GM21723 (cell line): ENCODE measurements around the gene CNOT10.
"Not testable (repeated sequence)": the region's sequence is repeated elsewhere in the genome, so short reads cannot be mapped to it uniquely, and the experiment has no call there.

ENCODE experiments used
- ATAC-seq: cut with Tn5 transposase; IDR thresholded peaks from one replicate; pipeline ENCODE4 v1.9.1; 2021; ENCODE audit warnings: mild to moderate bottlenecking, moderate library complexity; ENCODE audit not compliant: unreplicated experiment

The CNOT10 gene, protein sequence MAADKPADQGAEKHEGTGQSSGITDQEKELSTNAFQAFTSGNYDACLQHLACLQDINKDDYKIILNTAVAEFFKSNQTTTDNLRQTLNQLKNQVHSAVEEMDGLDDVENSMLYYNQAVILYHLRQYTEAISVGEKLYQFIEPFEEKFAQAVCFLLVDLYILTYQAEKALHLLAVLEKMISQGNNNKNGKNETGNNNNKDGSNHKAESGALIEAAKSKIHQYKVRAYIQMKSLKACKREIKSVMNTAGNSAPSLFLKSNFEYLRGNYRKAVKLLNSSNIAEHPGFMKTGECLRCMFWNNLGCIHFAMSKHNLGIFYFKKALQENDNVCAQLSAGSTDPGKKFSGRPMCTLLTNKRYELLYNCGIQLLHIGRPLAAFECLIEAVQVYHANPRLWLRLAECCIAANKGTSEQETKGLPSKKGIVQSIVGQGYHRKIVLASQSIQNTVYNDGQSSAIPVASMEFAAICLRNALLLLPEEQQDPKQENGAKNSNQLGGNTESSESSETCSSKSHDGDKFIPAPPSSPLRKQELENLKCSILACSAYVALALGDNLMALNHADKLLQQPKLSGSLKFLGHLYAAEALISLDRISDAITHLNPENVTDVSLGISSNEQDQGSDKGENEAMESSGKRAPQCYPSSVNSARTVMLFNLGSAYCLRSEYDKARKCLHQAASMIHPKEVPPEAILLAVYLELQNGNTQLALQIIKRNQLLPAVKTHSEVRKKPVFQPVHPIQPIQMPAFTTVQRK

DNA sequence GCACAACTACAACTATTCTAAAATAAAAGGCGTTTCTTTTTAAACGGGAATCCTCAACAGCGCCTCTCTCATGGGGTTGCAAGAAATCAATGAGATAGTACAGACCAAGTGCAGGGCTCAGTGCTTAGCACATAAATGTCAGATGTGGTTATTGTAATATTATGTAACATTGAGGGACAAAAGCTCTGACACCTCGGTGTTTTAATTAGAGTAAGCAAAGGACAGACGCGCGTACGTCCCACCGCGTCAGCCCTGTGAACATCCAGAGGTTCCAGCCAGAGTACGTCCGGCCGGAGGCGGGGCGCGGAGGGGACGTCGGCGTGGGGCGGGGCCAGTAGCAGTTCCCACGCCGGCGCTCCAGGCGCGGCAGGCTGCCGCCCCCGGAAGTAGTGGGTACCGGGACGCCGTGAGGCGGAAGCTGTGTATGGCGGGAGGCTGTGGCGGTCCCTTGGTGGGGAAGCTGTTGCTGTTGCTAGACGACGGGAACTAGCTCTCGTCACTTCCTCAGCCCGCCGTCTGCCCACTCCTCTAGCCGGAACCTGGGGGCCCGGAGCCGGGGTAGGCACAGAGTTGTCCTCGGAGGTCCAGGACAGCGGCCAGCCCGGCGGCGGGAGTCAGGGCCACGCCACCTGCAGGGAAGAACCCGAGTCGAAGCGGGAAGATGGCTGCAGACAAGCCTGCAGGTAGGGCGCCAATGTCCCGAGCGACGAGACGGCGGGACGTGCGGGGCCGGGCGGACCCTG is at the start of gene CNOT10:
TSS of gene CNOT10 (plus strand) at position 389 of the 743 bp plus-strand sequence. CDS start at position 662, 273 bp downstream.
- peak; percentile 98 for ATAC-seq

- no peak for ATAC-seq
Measured at GRCh38 chr3:32640939-32641338, 44.0 kb upstream of the CNOT10 start.

- ATAC-seq, result no peak
Measured at GRCh38 chr3:32641356-32641755, 43.6 kb upstream of the CNOT10 start.

DNA sequence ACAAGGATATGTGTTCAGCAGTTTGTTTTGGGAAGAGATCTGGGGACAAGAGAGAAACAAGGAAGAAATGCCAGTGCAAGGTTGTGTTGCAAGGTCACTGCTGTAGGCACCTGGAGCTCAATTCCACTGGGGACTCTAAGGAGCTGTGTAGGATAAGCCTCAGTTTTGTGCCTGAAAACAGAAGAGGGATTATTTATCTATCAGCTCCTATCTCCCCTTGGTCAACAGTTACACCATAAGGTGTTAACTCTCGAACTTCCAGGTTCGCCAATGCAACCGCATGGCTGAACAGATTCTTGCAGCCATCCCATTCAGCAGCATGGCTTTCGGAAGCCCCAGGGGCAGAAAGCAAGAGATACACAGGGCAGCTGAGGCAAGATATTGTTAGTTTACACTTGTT is 41.6 kb upstream of the CNOT10 start:
- ATAC-seq, result no peak

DNA sequence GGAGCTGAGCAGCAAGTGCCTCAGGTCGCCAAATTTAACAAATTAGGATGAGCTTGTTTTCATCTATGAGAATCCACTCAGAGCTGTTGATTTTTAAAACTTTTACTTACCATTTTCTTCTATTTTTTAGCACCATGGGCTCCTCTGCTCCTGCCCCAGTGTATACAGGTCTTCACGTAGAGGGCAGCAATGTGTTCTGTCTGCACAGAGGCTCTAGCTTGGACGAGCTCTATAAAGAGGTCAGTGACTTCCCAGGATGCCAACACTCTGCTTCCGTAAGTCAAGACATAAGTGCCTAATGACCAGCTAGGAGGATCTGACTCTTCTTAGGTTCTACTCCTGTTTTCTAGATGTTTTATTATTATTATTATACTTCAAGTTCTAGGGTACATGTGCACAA is 41.2 kb upstream of the CNOT10 start:
- no peak for ATAC-seq

GRCh38 chr3:32644380-32644779 is 40.6 kb upstream of the CNOT10 start:
- ATAC-seq, result no peak

DNA sequence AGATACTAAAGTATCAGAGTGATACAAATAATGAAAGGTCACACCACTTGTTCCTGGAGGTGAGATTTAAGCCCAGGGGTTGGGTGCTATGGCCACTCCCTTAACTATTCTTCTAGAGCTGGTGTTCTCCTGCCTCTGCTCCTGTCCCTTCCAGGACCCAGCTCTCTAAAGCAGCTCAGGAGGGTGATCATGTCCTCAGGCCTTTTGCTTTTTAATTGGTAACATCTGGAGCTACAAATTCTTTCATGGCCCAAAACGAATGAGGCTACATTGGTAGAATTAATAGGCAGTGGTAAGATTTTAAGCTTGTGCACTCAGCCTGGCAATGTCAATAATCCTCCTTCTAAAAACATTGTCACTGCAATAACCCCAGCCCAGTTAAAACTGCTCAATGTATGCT is 38.2 kb upstream of the CNOT10 start:
- ATAC-seq, result no peak

GRCh38 chr3:32652337-32653100 is 32.5 kb upstream of the CNOT10 start:
- ATAC-seq, result not testable (repeated sequence)

DNA sequence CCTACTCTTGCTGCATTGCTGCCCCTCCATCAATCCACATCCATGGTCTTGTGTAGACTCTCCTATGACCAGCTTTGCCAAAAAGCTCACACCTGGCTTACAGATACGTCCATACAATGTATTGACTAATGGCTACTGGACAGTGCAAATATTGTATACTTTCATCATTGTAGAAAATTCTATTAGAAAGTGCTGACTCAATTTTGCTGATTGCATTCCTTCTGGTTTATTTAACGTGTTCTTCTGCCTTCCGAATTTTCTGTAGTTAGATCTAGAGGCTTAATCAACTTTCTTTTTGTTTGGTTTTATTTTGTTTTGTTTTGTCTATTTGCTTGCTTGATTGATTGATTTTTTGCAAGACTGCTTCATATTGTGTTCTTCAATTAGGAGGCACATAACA is 29.8 kb upstream of the CNOT10 start:
- no peak for ATAC-seq

- no peak for ATAC-seq
Measured at GRCh38 chr3:32660634-32661033, 24.4 kb upstream of the CNOT10 start.

- ATAC-seq, result no peak
Measured at GRCh38 chr3:32662647-32663046, 22.3 kb upstream of the CNOT10 start.

- peak; percentile 61 for ATAC-seq
Measured at GRCh38 chr3:32664630-32665075, 20.3 kb upstream of the CNOT10 start.

GRCh38 chr3:32667072-32667582 is 17.9 kb upstream of the CNOT10 start:
- ATAC-seq, result no peak

DNA sequence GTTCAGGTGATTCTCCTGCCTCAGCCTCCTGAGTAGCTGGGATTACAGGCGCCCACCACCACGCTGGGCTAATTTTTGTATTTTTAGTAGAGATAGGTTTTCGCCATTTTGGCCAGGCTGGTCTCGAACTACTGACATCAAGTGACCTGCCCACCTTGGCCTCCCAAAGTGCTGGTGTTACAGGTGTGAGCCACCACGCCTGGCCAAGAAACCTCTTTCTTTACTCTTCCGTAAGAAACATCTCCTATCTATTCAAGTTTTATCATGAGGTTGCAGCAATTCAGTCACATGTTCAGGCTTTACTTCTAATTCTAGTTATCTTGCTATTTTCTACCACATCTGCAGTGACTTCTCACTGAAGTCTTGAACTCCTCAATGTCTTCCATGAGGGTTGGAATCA is 15.8 kb upstream of the CNOT10 start:
- not testable (repeated sequence) for ATAC-seq

DNA sequence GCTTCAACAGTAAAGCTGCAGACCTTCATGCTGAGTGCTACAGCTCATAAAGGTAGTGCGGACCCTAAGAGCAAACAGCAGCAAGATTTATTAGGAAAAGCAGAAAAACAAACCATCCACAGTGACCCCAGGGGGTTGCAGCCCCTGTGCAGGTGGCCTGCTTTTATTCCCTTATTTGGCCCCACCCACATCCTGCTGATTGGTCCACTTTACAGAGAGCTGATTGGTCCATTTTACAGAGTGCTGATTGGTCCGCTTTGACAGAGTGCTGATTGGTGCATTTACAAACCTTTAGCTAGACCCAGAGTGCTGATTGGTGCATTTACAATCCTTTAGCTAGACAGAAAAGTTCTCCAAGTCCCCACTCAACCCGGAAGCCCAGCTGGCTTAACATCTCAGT is 11.3 kb upstream of the CNOT10 start:
- ATAC-seq, result not testable (repeated sequence)

DNA sequence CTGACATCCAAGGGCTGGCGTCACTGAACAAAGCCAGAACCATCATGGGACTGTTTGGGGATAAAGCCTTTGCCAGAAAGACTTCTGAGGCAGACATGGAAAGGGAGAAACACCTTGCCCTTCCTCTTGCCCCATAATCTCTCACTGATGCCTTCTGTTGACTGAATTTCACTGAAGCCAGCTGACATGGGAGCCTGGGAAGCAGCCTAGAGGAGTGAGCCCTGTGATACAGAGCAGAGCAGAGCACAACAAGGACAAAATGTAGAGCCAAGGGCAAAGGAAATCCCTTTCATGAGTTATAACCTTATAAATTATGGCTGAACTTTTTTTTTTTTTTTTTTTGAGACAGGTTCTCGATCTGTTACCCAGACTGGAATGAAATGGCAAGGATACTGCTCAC is 9.8 kb upstream of the CNOT10 start:
- ATAC-seq, result no peak

- no peak for ATAC-seq
Measured at GRCh38 chr3:32675650-32676049, 9.3 kb upstream of the CNOT10 start.

GRCh38 chr3:32681811-32682210 is 3.2 kb upstream of the CNOT10 start:
- no peak for ATAC-seq

DNA sequence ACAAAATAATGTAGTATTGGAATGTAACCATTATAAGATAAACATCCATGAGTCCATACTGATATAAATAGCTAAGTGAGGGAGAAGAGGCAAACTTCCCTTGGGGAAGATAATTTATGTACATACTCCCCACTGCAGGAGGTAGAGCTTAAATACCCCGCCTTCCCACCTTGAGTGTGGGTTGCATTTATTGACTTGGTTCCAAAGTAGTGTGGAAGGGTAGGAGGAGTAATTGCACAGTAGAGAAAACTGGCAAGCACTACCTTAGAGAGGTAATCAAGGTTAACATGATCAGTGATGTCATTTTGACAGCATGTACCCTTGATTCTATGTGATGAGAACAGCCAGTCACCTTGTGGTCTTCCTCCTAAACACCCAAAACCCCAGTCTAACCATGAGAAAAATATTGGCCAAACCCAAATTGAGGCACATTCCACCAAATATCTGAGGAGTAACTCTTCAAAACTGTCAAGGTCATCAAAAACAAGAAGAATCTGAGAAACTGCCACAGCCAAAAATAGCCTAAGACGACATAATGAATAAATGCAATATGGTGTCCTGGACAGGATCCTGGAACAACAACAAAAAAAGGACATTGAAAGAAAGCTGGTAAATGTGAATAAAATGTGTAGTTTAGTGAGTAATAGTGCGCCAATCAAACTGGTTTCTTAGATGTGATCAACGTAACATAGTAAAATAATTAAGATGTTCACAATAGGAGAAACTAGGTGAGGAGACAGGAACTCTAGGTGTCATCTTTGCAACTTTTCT is 774 bp upstream of the CNOT10 start:
- ATAC-seq, result no peak
